ENCODE results near the gene FOXQ1. TPM values are rescaled to one million over a fixed set of nuclear protein-coding genes. Genes with fewer than 3 reads are reported as not detected.

The FOXQ1 gene
- total and polyA plus RNA-seq, 4 donors, result 0.28 to 1.1 TPM; not detected in 2

DNA sequence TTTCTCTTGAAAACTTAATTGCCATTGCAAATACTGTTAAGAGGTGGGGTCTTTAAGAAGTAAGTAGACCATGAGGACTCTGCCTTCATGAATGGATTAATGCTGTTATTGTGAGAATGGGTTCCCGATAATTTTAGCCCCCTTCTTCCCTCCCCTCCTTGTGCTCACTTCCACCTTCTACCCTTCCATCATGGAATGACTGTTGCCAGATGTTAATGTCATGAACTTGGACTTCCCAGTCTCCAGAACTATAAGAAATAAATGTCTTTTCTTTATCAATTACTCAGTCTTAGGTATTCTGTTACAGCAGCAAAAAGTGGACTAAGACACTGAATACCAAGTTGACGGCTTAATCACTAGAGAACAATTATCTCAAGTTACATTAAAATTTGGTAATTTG is 5.8 kb upstream of the FOXQ1 start:
- H3K4me1 ChIP-seq (ENCODE audit: control insufficient read depth in 4 of 4, insufficient read depth in 4 of 4, low read length in 3 of 4), result peaks cover 0 to 4% (median 2%) of the 10 kb centered on the region in 4 donors
- no peaks in the 10 kb centered on the region for H3K36me3 ChIP-seq (ENCODE audit: control insufficient read depth in 4 of 4, insufficient read depth in 3 of 4, low read depth in 1 of 4, low read length in 3 of 4)
- no peak overlapping the region for H3K9ac ChIP-seq (ENCODE audit: low read depth in 1 of 2, low read length in 2 of 2)
- WGBS, result 93% methylated on average over 2 of the region's 2 CpGs
- no peaks in the 10 kb centered on the region for H3K27me3 ChIP-seq (ENCODE audit: control insufficient read depth in 4 of 4, insufficient read depth in 4 of 4, low read length in 3 of 4)
- TF ChIP-seq TAF1 (conservative IDR thresholded peaks at IDR 0.05) (no peak), NR2F2 (IDR thresholded peaks at IDR 0.05) (no peak), GABPA (IDR thresholded peaks at IDR 0.05 in 1 of 2, conservative IDR thresholded peaks at IDR 0.05 in 1 of 2) (no peak), JUND (IDR thresholded peaks at IDR 0.05) (no peak), SP1 (IDR thresholded peaks at IDR 0.05) (no peak), HNF4G (IDR thresholded peaks at IDR 0.05) (no peak), RAD21 (IDR thresholded peaks at IDR 0.05) (no peak)
- TF ChIP-seq, protein P1, sequence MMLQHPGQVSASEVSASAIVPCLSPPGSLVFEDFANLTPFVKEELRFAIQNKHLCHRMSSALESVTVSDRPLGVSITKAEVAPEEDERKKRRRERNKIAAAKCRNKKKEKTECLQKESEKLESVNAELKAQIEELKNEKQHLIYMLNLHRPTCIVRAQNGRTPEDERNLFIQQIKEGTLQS (IDR thresholded peaks at IDR 0.05), result no peak
- TF ChIP-seq, protein P2, sequence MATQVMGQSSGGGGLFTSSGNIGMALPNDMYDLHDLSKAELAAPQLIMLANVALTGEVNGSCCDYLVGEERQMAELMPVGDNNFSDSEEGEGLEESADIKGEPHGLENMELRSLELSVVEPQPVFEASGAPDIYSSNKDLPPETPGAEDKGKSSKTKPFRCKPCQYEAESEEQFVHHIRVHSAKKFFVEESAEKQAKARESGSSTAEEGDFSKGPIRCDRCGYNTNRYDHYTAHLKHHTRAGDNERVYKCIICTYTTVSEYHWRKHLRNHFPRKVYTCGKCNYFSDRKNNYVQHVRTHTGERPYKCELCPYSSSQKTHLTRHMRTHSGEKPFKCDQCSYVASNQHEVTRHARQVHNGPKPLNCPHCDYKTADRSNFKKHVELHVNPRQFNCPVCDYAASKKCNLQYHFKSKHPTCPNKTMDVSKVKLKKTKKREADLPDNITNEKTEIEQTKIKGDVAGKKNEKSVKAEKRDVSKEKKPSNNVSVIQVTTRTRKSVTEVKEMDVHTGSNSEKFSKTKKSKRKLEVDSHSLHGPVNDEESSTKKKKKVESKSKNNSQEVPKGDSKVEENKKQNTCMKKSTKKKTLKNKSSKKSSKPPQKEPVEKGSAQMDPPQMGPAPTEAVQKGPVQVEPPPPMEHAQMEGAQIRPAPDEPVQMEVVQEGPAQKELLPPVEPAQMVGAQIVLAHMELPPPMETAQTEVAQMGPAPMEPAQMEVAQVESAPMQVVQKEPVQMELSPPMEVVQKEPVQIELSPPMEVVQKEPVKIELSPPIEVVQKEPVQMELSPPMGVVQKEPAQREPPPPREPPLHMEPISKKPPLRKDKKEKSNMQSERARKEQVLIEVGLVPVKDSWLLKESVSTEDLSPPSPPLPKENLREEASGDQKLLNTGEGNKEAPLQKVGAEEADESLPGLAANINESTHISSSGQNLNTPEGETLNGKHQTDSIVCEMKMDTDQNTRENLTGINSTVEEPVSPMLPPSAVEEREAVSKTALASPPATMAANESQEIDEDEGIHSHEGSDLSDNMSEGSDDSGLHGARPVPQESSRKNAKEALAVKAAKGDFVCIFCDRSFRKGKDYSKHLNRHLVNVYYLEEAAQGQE (IDR thresholded peaks at IDR 0.05), result no peak
- TF ChIP-seq, protein P3, sequence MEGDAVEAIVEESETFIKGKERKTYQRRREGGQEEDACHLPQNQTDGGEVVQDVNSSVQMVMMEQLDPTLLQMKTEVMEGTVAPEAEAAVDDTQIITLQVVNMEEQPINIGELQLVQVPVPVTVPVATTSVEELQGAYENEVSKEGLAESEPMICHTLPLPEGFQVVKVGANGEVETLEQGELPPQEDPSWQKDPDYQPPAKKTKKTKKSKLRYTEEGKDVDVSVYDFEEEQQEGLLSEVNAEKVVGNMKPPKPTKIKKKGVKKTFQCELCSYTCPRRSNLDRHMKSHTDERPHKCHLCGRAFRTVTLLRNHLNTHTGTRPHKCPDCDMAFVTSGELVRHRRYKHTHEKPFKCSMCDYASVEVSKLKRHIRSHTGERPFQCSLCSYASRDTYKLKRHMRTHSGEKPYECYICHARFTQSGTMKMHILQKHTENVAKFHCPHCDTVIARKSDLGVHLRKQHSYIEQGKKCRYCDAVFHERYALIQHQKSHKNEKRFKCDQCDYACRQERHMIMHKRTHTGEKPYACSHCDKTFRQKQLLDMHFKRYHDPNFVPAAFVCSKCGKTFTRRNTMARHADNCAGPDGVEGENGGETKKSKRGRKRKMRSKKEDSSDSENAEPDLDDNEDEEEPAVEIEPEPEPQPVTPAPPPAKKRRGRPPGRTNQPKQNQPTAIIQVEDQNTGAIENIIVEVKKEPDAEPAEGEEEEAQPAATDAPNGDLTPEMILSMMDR (IDR thresholded peaks at IDR 0.05; ENCODE audit: low read depth, low read length, missing input control), result no peak
- H3K4me3 ChIP-seq (ENCODE audit: low read depth in 1 of 3, low read length in 3 of 3), result no peak overlapping the region
- DNase-seq (ENCODE audit: low spot score), result no peak
- peaks cover 0 to 5% (median 2%) of the 10 kb centered on the region in 4 donors for H3K9me3 ChIP-seq (ENCODE audit: control insufficient read depth in 4 of 4, low read length in 3 of 4)
- no peak overlapping the region for H3K27ac ChIP-seq (ENCODE audit: low read depth in 1 of 2, low read length in 2 of 2)

DNA sequence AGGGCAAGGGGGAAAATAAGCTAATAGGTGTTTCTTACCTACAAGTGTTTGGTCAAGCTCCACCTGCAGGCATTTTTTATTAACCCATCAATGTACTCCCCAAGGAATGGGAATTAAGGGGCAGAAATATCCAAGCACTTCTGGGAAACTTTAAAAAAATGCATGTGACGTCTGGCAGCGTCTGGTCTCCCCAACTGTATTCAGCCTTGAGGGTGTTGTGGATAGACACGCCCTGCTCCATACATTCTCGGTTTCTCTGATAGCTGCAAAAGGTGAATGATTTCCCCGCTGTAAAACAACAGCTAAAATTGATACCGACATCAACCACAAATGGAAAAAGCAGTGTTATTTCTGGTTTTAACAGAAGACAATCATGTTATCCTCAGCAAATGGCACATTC is 2.5 kb upstream of the FOXQ1 start:
- Histone ChIP-seq H3K27ac (ENCODE audit: low read depth in 1 of 2, low read length in 2 of 2) (no peak overlapping the region), H3K27me3 (ENCODE audit: control insufficient read depth in 4 of 4, insufficient read depth in 4 of 4, low read length in 3 of 4) (peaks cover 0 to 3% (median 0%) of the 10 kb centered on the region in 4 donors), H3K4me3 (ENCODE audit: low read depth in 1 of 3, low read length in 3 of 3) (no peak overlapping the region), H3K36me3 (ENCODE audit: control insufficient read depth in 4 of 4, insufficient read depth in 3 of 4, low read depth in 1 of 4, low read length in 3 of 4) (no peaks in the 10 kb centered on the region), H3K9ac (ENCODE audit: low read depth in 1 of 2, low read length in 2 of 2) (no peak overlapping the region), H3K4me1 (ENCODE audit: control insufficient read depth in 4 of 4, insufficient read depth in 4 of 4, low read length in 3 of 4) (peaks cover 15 to 31% (median 19%) of the 10 kb centered on the region in 4 donors), H3K9me3 (ENCODE audit: control insufficient read depth in 4 of 4, low read length in 3 of 4) (peaks cover 0 to 3% (median 0%) of the 10 kb centered on the region in 4 donors)
- DNase-seq (ENCODE audit: low spot score), result no peak
- WGBS, result 75% methylated on average over 6 of the region's 6 CpGs
- no peak for TF ChIP-seq JUND (IDR thresholded peaks at IDR 0.05)
- TF ChIP-seq YY1 (IDR thresholded peaks at IDR 0.05), result no peak
